K562 (cell line): ENCODE data around the gene GPR107. TPM values are rescaled to one million over a fixed set of nuclear protein-coding genes. Genes with fewer than 3 reads are reported as not detected.

Experiments
- ATAC-seq: fragments of 200-7000 bp; cut with Tn5 transposase; 3 replicates; pipeline ENCODE4 v1.9.1; 2020; ENCODE audit warnings: moderate library complexity
- BruUV-seq: library from RNA; stranded (reverse); fragments of 400-500 nt; replicated peaks from 2 replicates; lab custom pipeline; 2021; lab: Mats Ljungman, UMichigan
- CTCF ChIA-PET: fragments of 300-600 bp; formaldehyde crosslinking; extraction: SDS; loops from one replicate; lab custom pipeline; 2021; ENCODE audit warnings: low intra/inter-chr PET ratio; lab: Yijun Ruan, JAX
- POLR2A ChIA-PET: fragments of 300-600, 350-650 bp; sonication (Branson Sonifier 250); formaldehyde crosslinking; extraction: SDS; loops from one replicate; lab custom pipeline; 2021; ENCODE audit warnings: antibody characterized with exemption, inconsistent platforms; lab: Yijun Ruan, JAX
- DNase-seq, 4 experiments: peaks; one replicate each; pipeline versions ENCODE4 v3.0.0 to v3.0.0-alpha.2; 2011 to 2018; ENCODE audit warnings: low spot score in 3 of 4, mixed read lengths in 3 of 4; ENCODE audit errors: extremely low read depth in 1 of 4
- FAIRE-seq: peaks from 2 replicates; lab custom pipeline; 2011; peaks lifted over from hg19 to GRCh38; lab: Jason Lieb, UNC
- H2AFZ ChIP-seq: 2 replicates; pipeline ENCODE4 v1.6.0; 2011; ENCODE audit warnings: low read depth, low read length, control low read depth, inconsistent platforms
- H3K27ac ChIP-seq: fragments of 200-600 bp; 3 replicates; pipeline ENCODE4 v1.8.0; 2011; ENCODE audit warnings: low read depth, mild to moderate bottlenecking, control low read depth, inconsistent platforms, low read length, moderate library complexity, mixed read lengths; ENCODE audit errors: extremely low read depth
- H3K27me3 ChIP-seq, 2 experiments: fragments of 300-600 bp in 1 of 2; 2 replicates in 1 of 2; 3 replicates in 1 of 2; pipeline versions ENCODE4 v1.6.0 to v1.8.0; 2011; ENCODE audit warnings: inconsistent platforms in 2 of 2, low read length in 2 of 2, mild to moderate bottlenecking in 1 of 2, mixed read lengths in 1 of 2, moderate library complexity in 1 of 2; ENCODE audit not compliant: control insufficient read depth in 2 of 2, insufficient read depth in 2 of 2
- H3K36me3 ChIP-seq: fragments of 300-600 bp; 3 replicates; pipeline ENCODE4 v1.8.0; 2011; ENCODE audit warnings: mild to moderate bottlenecking, low read length, inconsistent platforms; ENCODE audit not compliant: control insufficient read depth, insufficient read depth
- H3K4me1 ChIP-seq, 2 experiments: fragments of 200-600 bp in 1 of 2; replicated peaks in 1 of 2; 2 replicates in 1 of 2; 3 replicates in 1 of 2; pipeline versions ENCODE4 v1.5.1 to v1.8.0; 2011; ENCODE audit warnings: inconsistent platforms in 2 of 2, low read length in 2 of 2, mild to moderate bottlenecking in 1 of 2, mixed read lengths in 1 of 2, moderate library complexity in 1 of 2; ENCODE audit not compliant: control insufficient read depth in 2 of 2, insufficient read depth in 2 of 2
- H3K4me2 ChIP-seq: 2 replicates; pipeline ENCODE4 v1.6.1; 2011; ENCODE audit warnings: low read length, control low read depth, inconsistent platforms, mixed read lengths; ENCODE audit not compliant: insufficient read depth
- H3K4me3 ChIP-seq: fragments of 200-600 bp; sonication (generic), shearing (Covaris generic); 2 replicates; pipeline ENCODE4 v1.5.1; 2016; ENCODE audit warnings: control low read depth, inconsistent platforms
- H3K79me2 ChIP-seq: fragments of 200-600 bp; 3 replicates; pipeline ENCODE4 v1.8.0; 2011; ENCODE audit warnings: low read length, inconsistent platforms; ENCODE audit not compliant: control insufficient read depth, insufficient read depth
- H3K9ac ChIP-seq, 2 experiments: 2 replicates each; pipeline versions ENCODE4 v1.6.0 to v1.6.1; 2011; ENCODE audit warnings: low read depth in 2 of 2, low read length in 2 of 2, control low read depth in 1 of 2, inconsistent platforms in 1 of 2, mild to moderate bottlenecking in 1 of 2, mixed read lengths in 1 of 2; ENCODE audit not compliant: insufficient read depth in 1 of 2
- H3K9me1 ChIP-seq: one replicate; pipeline ENCODE4 v1.6.0; 2011; ENCODE audit warnings: inconsistent platforms, mild to moderate bottlenecking, low read length, moderate library complexity; ENCODE audit not compliant: control insufficient read depth, insufficient read depth
- H3K9me3 ChIP-seq: replicated peaks from 2 replicates; pipeline ENCODE4 v1.5.1; 2011; ENCODE audit warnings: low read depth, low read length, inconsistent platforms; ENCODE audit not compliant: control insufficient read depth, insufficient read depth
- H4K20me1 ChIP-seq: replicated peaks from 2 replicates; pipeline ENCODE4 v1.6.1; 2011; ENCODE audit warnings: low read length, inconsistent platforms, mixed read lengths; ENCODE audit not compliant: control insufficient read depth, insufficient read depth
- CCNT2 ChIP-seq: IDR thresholded peaks from 2 replicates; pipeline ENCODE4 v1.6.1; 2011; ENCODE audit warnings: borderline replicate concordance, low read depth, mild to moderate bottlenecking, moderate library complexity, mixed read lengths, low read length; ENCODE audit not compliant: insufficient read length; ENCODE audit errors: extremely low read depth
- ZBTB33 ChIP-seq: sonication (generic); formaldehyde crosslinking; IDR thresholded peaks from 2 replicates; pipeline ENCODE4 v1.8.1; 2023; ENCODE audit warnings: mild to moderate bottlenecking, missing genetic modification reagents
- WGBS: fragments of 100-300 bp; shearing (Covaris generic); methylation state at CpG from one replicate; pipeline ENCODE4 v1.1.6; 2016; ENCODE audit warnings: low coverage, mixed read lengths; ENCODE audit not compliant: insufficient coverage; ENCODE audit errors: missing lambda C conversion rate; 5-methylcytosine and 5-hydroxymethylcytosine counted together
- in situ Hi-C: fragments of 300-500 bp; cut with MboI; formaldehyde crosslinking; loops from 4 replicates; pipeline ENCODE4 v1.15.0; 2018; ENCODE audit warnings: inconsistent platforms, mixed read lengths
- intact Hi-C: fragments of 100-400 bp; cut with micrococcal nuclease; formaldehyde crosslinking; loops from 2 replicates; pipeline ENCODE4 v1.14.2; 2022
- polyA plus RNA-seq, 8 experiments: library from polyadenylated mRNA; depleted of rRNA in 4 of 8; stranded (reverse) in 5 of 8; unstranded in 3 of 8; fragments of >200 nt; fragmentation: Nextera tagmentation in 2 of 8; fragmentation: Illumina TruSeq in 1 of 8; extraction: Ambion mirVana in 2 of 8; extraction: Trizol in 1 of 8; gene quantifications; 2 replicates each; pipeline versions ENCODE4 v1.2.1 to v1.2.3, GENCODE V29; 2011 to 2014; ENCODE audit warnings: inconsistent platforms in 1 of 8, missing spikeins in 1 of 8
- total RNA-seq, 7 experiments: library from RNA; depleted of rRNA in 6 of 7; stranded (reverse); fragments of >200 nt in 6 of 7; fragmentation: Illumina TruSeq in 2 of 7; extraction: Trizol in 2 of 7; gene quantifications; 2 replicates each; pipeline versions ENCODE4 v1.2.1 to v1.2.3, GENCODE V29; 2011 to 2021; ENCODE audit warnings: low replicate concordance in 1 of 7

The GPR107 gene
- total and polyA plus RNA-seq, 9 of the 15 experiments (the other 6 are each of a cell fraction or from before 2014, with no cell fraction given): 3.2 to 34.6 (median 14.4) TPM

- intact Hi-C loops (no loop called here), in situ Hi-C loops (loop anchor here (25.0 kb wide), 1 partner anchor 543 kb away; the partner anchor contains the start of gene EXOSC2)
- ATAC-seq (peak; percentile 53), DNase-seq (no peak), FAIRE-seq (no peak)
- ChIA-PET POLR2A (interaction anchor here (0.9 kb wide), 1 partner anchor 9 kb away, joined by 3 read pairs; no protein-coding TSS in a partner anchor), CTCF (no interaction called here)
- Histone ChIP-seq H3K4me2 (no peak overlapping the region), H3K27me3 (no peaks in the 10 kb centered on the region; a peak in 1 of 5 replicates), H3K36me3 (no peaks in the 10 kb centered on the region), H4K20me1 (no peaks in the 10 kb centered on the region), H3K27ac (no peak overlapping the region), H3K9me1 (no peaks in the 10 kb centered on the region), H3K9ac (peak overlapping the region in 1 of 2 experiments; percentile 37; a peak in 1 of 4 replicates), H3K4me1 (peaks cover 7 to 31% of the 10 kb centered on the region in 2 experiments; a peak in 4 of 5 replicates), H3K9me3 (no peaks in the 10 kb centered on the region), H2AFZ (peak overlapping the region; percentile 28; the same call in 1 of the 2 replicates), H3K4me3 (no peak overlapping the region), H3K79me2 (no peaks in the 10 kb centered on the region)
- 36% methylated on average over 14 of the region's 14 CpGs for WGBS
- BruUV-seq: no TSS peak
- peak; percentile 85 for TF ChIP-seq ZBTB33 (CRISPR knock-in tag)
- no peak for TF ChIP-seq CCNT2
Observed at GRCh38 chr9:130143958-130144366, 90.3 kb downstream of the GPR107 start.
